Adrenal gland (tissue), 5 donors: ENCODE data around the gene CPLX4.

Source experiments
- CTCF ChIP-seq, 6 experiments: fragments of 450-650 bp in 4 of 6; fragments of 200-600 bp in 2 of 6; sonication (generic) in 1 of 6; IDR thresholded peaks; 1 replicate in 5 of 6; 2 replicates in 1 of 6; pipeline versions ENCODE4 v1.5.1 to v1.8.0; 2016 to 2021; ENCODE audit warnings: antibody characterized with exemption in 6 of 6, mild to moderate bottlenecking in 2 of 6, moderate library complexity in 1 of 6
- POLR2A ChIP-seq, 2 donors: fragments of 450-650 bp; IDR thresholded peaks; one replicate each; pipeline ENCODE4 v1.6.1; 2017; ENCODE audit warnings: antibody characterized with exemption in 2 of 2, mild to moderate bottlenecking in 2 of 2, moderate library complexity in 1 of 2
- donor health status: DM: no; HTN: no; CAD: no.

GRCh38 chr18:59266459-59266858, 52.0 kb downstream of the CPLX4 start:
- no peak for TF ChIP-seq POLR2A (IDR thresholded peaks at IDR 0.05)
- TF ChIP-seq CTCF (IDR thresholded peaks at IDR 0.05), result no peak
